SK-N-MC (cell line): ENCODE data around the gene CNPY1.

ENCODE experiments used
- DNase-seq: peaks from one replicate; pipeline ENCODE4 v3.0.0-alpha.2; 2011; ENCODE audit warnings: low read depth, low spot score
- H3K27ac ChIP-seq: fragments of 200-600 bp; sonication (generic); 2 replicates; pipeline ENCODE4 v1.5.1; 2016; ENCODE audit warnings: mixed run types
- H3K36me3 ChIP-seq: fragments of 200-600 bp; sonication (generic); 2 replicates; pipeline ENCODE4 v1.6.1; 2017; ENCODE audit warnings: antibody characterized with exemption, low read length, mixed read lengths; ENCODE audit not compliant: insufficient read depth
- H3K4me3 ChIP-seq: fragments of 200-600 bp; sonication (generic); 2 replicates; pipeline ENCODE4 v1.5.1; 2016
- H3K9ac ChIP-seq: fragments of 200-600 bp; sonication (generic); 2 replicates; pipeline ENCODE4 v1.8.0; 2017; ENCODE audit warnings: mixed run types, mixed read lengths; ENCODE audit not compliant: insufficient read length
- H3K9me3 ChIP-seq: fragments of 200-600 bp; sonication (generic); 2 replicates; pipeline ENCODE4 v1.6.1; 2017; ENCODE audit warnings: low read depth, mild to moderate bottlenecking, antibody characterized with exemption, low read length, moderate library complexity, mixed read lengths
- EZH2 ChIP-seq: fragments of 200-600 bp; sonication (generic); IDR thresholded peaks from one replicate; pipeline ENCODE4 v1.6.1; 2017; ENCODE audit warnings: antibody characterized with exemption
- FOXP2 ChIP-seq: optimal IDR thresholded peaks from 2 replicates; pipeline ENCODE3; 2011; ENCODE audit warnings: mild to moderate bottlenecking, moderate library complexity; ENCODE audit not compliant: insufficient read depth; ENCODE audit errors: extremely low read length, control extremely low read depth
- POLR2AphosphoS5 ChIP-seq: IDR thresholded peaks from 2 replicates; pipeline ENCODE4 v1.6.1; 2012; ENCODE audit warnings: mild to moderate bottlenecking, low read depth, low read length, borderline replicate concordance

CNPY1 gene

GRCh38 chr7:155470186-155470487 is 76.2 kb downstream of the CNPY1 start:
- no peak overlapping the region for H3K4me3 ChIP-seq
- DNase-seq = no peak
- no peak overlapping the region for H3K27ac ChIP-seq
- no peak for TF ChIP-seq POLR2AphosphoS5
- TF ChIP-seq EZH2 = no peak
- TF ChIP-seq FOXP2 = no peak
- no peak overlapping the region for H3K9ac ChIP-seq
- H3K9me3 ChIP-seq = no peaks in the 10 kb centered on the region
- no peaks in the 10 kb centered on the region for H3K36me3 ChIP-seq

- TF ChIP-seq FOXP2 (no peak), POLR2AphosphoS5 (no peak), EZH2 (no peak)
- Histone ChIP-seq H3K27ac (peak overlapping the region; percentile 52; the same call in 1 of the 2 replicates), H3K9ac (no peak overlapping the region), H3K9me3 (no peaks in the 10 kb centered on the region), H3K4me3 (no peak overlapping the region), H3K36me3 (no peaks in the 10 kb centered on the region)
- no peak for DNase-seq
These were observed 76.8 kb downstream of the CNPY1 start for GRCh38 chr7:155469311-155470185.

GRCh38 chr7:155468785-155469148 is 77.6 kb downstream of the CNPY1 start:
- H3K27ac ChIP-seq = peak overlapping the region; percentile 52
- no peaks in the 10 kb centered on the region for H3K9me3 ChIP-seq
- H3K4me3 ChIP-seq = no peak overlapping the region
- TF ChIP-seq FOXP2 = no peak
- DNase-seq = no peak
- H3K36me3 ChIP-seq = no peaks in the 10 kb centered on the region
- H3K9ac ChIP-seq = no peak overlapping the region

GRCh38 chr7:155467846-155468784 is 78.2 kb downstream of the CNPY1 start:
- TF ChIP-seq FOXP2 = no peak
- TF ChIP-seq POLR2AphosphoS5 = no peak
- TF ChIP-seq EZH2 = no peak
- H3K4me3 ChIP-seq = no peak overlapping the region
- peak overlapping the region; percentile 52 for H3K27ac ChIP-seq
- H3K9me3 ChIP-seq = no peaks in the 10 kb centered on the region
- DNase-seq = no peak
- H3K36me3 ChIP-seq = no peaks in the 10 kb centered on the region
- H3K9ac ChIP-seq = no peak overlapping the region

GRCh38 chr7:155466814-155467733 is 79.3 kb downstream of the CNPY1 start:
- Histone ChIP-seq H3K9ac (peak overlapping the region; percentile 21), H3K4me3 (peak overlapping the region; percentile 63), H3K9me3 (no peaks in the 10 kb centered on the region), H3K36me3 (no peaks in the 10 kb centered on the region), H3K27ac (peak overlapping the region; percentile 52)
- TF ChIP-seq EZH2 = no peak
- TF ChIP-seq POLR2AphosphoS5 = 0 out of 2 replicates have a peak, but pooled peaks have one; percentile 32
- DNase-seq = no peak

- Histone ChIP-seq H3K9ac (peak overlapping the region; percentile 21), H3K27ac (peak overlapping the region; percentile 52), H3K4me3 (peak overlapping the region; percentile 63), H3K9me3 (no peaks in the 10 kb centered on the region), H3K36me3 (no peaks in the 10 kb centered on the region)
- no peak for TF ChIP-seq EZH2
- no peak for TF ChIP-seq POLR2AphosphoS5
- TF ChIP-seq FOXP2 = no peak
- DNase-seq = no peak
These were observed 80.1 kb downstream of the CNPY1 start for GRCh38 chr7:155466142-155466813.

GRCh38 chr7:155465761-155466141 is 80.6 kb downstream of the CNPY1 start:
- no peak for DNase-seq
- Histone ChIP-seq H3K36me3 (no peaks in the 10 kb centered on the region), H3K9me3 (no peaks in the 10 kb centered on the region), H3K9ac (no peak overlapping the region), H3K4me3 (no peak overlapping the region), H3K27ac (0 out of 2 replicates have a peak overlapping the region, but pooled peaks have one; percentile 55)
- TF ChIP-seq POLR2AphosphoS5 = no peak
- no peak for TF ChIP-seq EZH2
- TF ChIP-seq FOXP2 = no peak
